T47D (cell line): Measurements from ENCODE around the gene USP32.
"Not testable (repeated sequence)": the region's sequence is repeated elsewhere in the genome, so short reads cannot be mapped to it uniquely, and the experiment has no call there.

ENCODE experiments used
- DNase-seq, 2 experiments: peaks; one replicate each; pipeline versions ENCODE4 v3.0.0 to v3.0.0-alpha.2; 2011 to 2012; ENCODE audit warnings: low read depth in 1 of 2, low spot score in 1 of 2
- JUND ChIP-seq: IDR thresholded peaks from 2 replicates; pipeline ENCODE4 v1.6.1; 2012; ENCODE audit warnings: low read depth
- in situ Hi-C: cut with HindIII; loops from 2 replicates; pipeline ENCODE4 v1.10.0; 2016; ENCODE audit warnings: low sequenced_read_pairs, low pct_unique_long_range_greater_than_20kb

USP32 gene

DNA sequence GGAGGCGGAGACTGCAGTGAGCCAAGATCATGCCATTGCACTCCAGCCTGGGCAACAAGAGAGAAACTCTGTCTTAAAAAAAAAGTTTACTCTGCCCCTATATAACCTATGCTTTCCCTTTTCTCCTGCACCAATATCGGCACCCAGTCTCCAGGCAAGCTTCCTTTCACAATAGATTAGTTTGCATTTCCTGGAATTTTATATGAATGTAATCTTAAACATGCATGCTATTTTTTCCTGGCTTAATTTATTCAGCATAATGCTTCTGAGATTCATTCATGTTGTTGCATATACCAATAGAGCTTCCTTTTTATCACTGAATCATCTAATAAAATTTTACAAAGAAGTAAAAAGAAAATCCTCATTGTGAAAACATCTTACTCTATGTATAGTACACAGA lies 59.4 kb downstream of the USP32 start:
- in situ Hi-C loops = no loop called here
- TF ChIP-seq JUND = no peak
- DNase-seq = no peak

- no peak for TF ChIP-seq JUND
- in situ Hi-C loops = no loop called here
These were observed 61.2 kb downstream of the USP32 start for GRCh38 chr17:60330731-60331130.

GRCh38 chr17:60328679-60329078 lies 63.3 kb downstream of the USP32 start:
- no peak for DNase-seq
- in situ Hi-C loops = no loop called here
- TF ChIP-seq JUND = no peak

More at GRCh38 chr17:60330731-60331130, 61.2 kb downstream of the USP32 start:
- DNase-seq = no peak

GRCh38 chr17:60327901-60328273 lies 64.0 kb downstream of the USP32 start:
- no peak for TF ChIP-seq JUND
- in situ Hi-C loops = no loop called here
- no peak for DNase-seq

GRCh38 chr17:60327134-60327900 lies 64.6 kb downstream of the USP32 start:
- no peak for TF ChIP-seq JUND
- no peak for DNase-seq
- in situ Hi-C loops = no loop called here

DNA sequence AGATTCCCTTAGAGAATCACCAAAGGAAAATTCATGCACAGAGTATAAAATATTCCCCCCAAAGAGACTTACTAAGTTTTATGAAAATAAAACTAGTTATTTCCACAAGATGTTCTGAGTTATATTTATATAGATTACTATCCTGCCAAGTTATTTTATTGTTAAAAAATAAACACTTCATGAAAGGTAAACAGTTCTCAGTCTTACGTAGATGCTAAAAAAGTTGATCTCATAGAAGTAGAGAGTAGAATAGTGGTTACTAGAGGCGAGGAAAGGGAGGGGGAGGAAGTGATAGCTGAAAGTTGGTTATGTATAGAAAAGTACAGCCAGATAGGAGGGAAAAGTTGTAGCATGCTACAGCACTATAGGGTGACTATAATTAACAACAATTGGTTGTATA lies 65.2 kb downstream of the USP32 start:
- TF ChIP-seq JUND = no peak
- in situ Hi-C loops = no loop called here
- no peak for DNase-seq

- DNase-seq = no peak
- no peak for TF ChIP-seq JUND
- in situ Hi-C loops = no loop called here
These were observed 66.0 kb downstream of the USP32 start for GRCh38 chr17:60325730-60326524.

DNA sequence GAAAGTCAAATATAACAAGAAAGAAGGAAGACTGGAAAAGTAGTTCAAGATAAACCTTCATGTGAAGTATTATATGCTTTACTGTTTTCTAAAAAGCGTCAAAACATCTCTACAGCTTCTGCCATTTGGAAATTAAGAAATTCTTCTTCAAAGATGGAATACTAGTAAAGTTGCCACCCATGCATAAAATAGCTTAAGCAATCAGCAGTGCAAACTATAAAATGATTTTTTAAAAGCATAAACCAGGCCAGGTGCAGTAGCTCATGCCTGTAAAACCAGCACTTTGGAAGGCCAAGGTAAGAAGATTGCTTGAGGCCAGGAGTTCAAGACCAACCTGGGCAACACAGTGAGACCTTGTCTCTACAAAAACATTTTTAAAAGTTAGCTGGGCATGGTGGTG lies 68.2 kb downstream of the USP32 start:
- no peak for TF ChIP-seq JUND
- in situ Hi-C loops = no loop called here
- DNase-seq = no peak

GRCh38 chr17:60322056-60322387 lies 69.9 kb downstream of the USP32 start:
- TF ChIP-seq JUND = no peak
- in situ Hi-C loops = no loop called here
- no peak for DNase-seq

DNA sequence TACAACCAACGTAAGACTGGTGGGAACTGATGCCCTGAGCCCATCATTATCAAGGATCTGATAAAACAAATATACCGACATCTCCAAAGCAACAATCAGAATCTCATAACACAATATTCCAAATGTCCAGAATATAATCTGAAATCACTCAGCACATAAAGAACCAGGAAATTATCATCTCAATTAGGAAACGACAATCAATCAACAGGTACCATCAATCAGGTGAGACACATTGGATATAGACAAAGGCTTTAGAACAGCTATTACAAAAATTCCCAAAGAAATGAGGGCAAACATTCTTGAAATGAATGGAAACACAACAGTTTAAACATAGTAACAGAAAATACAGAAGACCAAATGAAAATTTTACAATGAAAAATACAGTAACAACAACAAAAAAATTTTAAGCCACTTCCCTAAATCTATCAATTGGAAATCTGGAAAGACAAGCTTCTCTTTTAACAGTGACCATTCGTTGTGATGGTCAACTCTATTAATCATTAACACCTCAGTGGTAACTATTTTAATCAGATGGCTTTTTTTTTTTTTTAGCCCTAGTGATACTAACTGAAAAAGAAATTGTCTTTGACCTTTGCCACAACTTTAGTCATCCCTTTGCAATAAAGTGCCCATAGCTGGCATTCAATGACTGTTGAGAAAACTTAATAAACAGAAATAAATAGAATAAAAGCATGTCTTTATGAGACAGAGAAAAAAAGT lies 70.4 kb downstream of the USP32 start:
- in situ Hi-C loops = no loop called here
- no peak for DNase-seq
- TF ChIP-seq JUND = no peak

DNA sequence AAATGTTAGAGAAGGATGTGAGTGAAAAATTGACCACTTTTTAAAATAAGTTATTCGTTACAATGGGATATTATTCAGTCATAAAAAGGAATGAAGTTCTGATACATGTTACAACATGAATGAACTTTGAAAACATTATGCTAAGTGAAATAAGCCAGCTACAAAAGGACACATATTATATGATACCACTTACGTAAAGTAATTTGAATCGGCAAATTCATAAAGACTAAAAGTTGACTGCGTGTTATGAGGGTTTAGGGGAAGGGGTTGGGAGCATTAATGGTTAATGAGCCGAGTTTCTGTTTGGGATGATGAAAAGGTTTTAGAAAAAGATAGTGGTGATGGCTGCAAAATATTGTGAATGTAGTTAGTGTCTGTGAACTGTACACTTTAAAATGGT lies 73.1 kb downstream of the USP32 start:
- TF ChIP-seq JUND = no peak
- in situ Hi-C loops = no loop called here
- DNase-seq = no peak

DNA sequence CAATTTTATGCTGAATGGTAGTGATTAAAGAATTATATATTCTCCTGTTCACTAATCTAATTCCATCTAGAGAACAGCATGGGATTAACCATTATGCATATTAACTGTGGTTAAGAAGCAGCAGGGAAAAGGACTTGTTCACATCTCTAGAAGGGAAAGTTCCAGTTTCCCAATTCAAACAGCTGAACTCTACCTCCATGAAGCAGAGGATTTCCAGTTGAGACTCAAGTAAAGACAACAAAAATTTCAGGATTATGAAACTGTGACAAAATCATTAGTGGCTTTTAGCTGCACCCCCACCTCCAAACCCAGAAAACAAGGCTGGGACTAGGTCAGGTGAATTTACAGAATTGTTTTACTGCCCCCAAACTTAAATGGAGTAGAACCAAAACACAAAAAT lies 73.6 kb downstream of the USP32 start:
- in situ Hi-C loops = no loop called here

DNA sequence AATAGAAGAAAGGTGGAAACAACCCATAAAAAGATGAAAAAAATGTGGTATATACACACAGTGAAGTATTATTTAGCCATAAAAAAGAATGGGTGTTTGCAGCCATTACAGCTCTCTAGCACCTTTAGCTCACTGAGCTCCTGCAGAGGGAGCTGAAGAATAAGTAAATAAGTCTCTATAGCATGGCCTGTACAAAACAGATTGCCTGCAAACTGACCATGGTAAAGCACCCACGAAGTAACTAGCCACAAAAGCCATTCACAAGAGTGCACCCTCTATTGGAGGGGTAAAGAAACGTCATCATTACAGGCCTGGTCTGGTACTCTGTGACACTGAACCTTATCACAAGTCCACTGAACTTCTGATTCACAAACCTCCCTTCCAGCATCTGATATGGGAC lies 76.3 kb downstream of the USP32 start:
- peak in 1 of 2 experiments; percentile 48 for DNase-seq
- in situ Hi-C loops = no loop called here
- TF ChIP-seq JUND = no peak

More for the DNA sequence above, 73.6 kb downstream of the USP32 start:
- no peak for DNase-seq
- no peak for TF ChIP-seq JUND

DNA sequence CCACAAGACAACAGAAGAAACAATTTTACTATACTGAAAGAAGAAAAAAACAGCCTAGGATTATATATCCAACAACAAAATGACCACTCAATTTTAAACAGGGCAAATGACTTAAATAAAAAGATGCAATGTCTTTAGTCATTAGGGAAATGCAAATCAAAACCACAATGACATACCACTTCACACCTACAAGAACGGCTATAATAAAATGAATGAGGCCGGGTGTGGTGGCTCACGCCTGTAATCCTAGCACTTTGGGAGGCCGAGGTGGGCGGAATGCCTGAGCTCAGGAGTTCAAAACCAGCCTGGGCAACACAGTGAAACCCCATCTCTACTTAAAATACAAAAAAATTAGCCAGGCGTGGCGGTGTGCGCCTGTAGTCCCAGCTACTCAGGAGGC lies 77.0 kb downstream of the USP32 start:
- DNase-seq, in situ Hi-C loops: not testable (repeated sequence)
